ENCODE data around the gene TMEM181. TPM values are rescaled to one million over a fixed set of nuclear protein-coding genes. Genes with fewer than 3 reads are reported as not detected.
"Not testable (repeated sequence)": the region's sequence is repeated elsewhere in the genome, so short reads cannot be mapped to it uniquely, and the experiment has no call there.

Gene TMEM181
- total RNA-seq, 1 donor from 2014 or later = 27.3 TPM

DNA sequence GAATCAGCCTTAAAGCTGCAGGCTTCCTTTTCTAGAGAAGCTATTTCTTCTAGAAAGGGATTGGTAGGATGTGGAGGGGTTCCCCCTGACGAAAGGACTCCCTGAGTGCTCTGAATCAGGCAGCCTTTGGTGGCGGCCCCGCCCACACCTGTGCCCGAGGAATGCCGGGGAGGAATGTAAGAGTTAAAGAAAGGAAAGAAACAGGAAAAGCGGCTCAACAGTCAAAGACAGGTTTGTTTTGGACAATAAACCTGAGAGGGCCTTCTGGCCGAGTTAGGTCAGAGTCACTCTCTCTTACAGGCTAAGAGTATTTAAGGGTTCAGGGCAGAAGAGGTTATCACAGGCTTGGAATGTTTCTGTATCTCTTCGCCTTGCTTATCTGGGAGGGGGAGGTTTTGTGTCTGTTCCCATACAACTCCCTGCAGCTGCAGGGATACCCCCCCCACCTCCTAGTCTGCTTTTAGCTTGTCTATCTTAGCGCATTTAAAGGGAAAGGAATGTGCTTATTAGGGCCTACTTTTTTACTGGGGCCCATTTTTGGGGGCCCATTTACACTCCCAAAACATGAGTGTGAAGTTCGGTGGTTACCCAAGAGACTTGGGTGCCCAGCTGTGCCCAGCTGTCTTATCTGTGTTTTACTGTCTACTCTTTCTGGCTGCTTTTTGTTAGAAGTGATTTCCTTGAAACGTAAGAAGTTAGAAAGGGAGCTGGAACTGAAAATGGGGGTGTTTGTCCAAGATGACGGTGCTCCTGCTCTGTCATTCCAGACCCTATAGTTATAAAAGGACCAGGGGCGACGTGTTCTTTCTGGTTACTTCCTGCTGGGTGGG is 51.9 kb downstream of the TMEM181 start:
- H3K36me3 ChIP-seq = peaks cover 6% of the 10 kb centered on the region
- Mint-ChIP-seq H3K4me1 (no peaks in the 10 kb centered on the region), H3K4me3 (no peak overlapping the region), H3K36me3 (peaks cover 27% of the 10 kb centered on the region), H3K9me3 (peaks cover 16% of the 10 kb centered on the region), H3K27me3 (ENCODE audit: insufficient read depth, low read depth) (peaks cover 4% of the 10 kb centered on the region), H3K27ac (peak overlapping the region; percentile 2)
- H3K9ac ChIP-seq = no peak overlapping the region
- peaks cover 6% of the 10 kb centered on the region for H3F3A ChIP-seq (ENCODE audit: low read depth)
- no peaks in the 10 kb centered on the region for H4K20me1 ChIP-seq (ENCODE audit: low read depth)
- peak overlapping the region; percentile 21 for H3K27ac ChIP-seq
- H3K27me3 ChIP-seq = no peaks in the 10 kb centered on the region
- DNase-seq (ENCODE audit: low spot score) = peak; percentile 45
- TF ChIP-seq EZH2phosphoT487 (IDR thresholded peaks at IDR 0.05) (no peak), EZH2 (IDR thresholded peaks at IDR 0.05) (no peak)
- TF ChIP-seq, protein P1, sequence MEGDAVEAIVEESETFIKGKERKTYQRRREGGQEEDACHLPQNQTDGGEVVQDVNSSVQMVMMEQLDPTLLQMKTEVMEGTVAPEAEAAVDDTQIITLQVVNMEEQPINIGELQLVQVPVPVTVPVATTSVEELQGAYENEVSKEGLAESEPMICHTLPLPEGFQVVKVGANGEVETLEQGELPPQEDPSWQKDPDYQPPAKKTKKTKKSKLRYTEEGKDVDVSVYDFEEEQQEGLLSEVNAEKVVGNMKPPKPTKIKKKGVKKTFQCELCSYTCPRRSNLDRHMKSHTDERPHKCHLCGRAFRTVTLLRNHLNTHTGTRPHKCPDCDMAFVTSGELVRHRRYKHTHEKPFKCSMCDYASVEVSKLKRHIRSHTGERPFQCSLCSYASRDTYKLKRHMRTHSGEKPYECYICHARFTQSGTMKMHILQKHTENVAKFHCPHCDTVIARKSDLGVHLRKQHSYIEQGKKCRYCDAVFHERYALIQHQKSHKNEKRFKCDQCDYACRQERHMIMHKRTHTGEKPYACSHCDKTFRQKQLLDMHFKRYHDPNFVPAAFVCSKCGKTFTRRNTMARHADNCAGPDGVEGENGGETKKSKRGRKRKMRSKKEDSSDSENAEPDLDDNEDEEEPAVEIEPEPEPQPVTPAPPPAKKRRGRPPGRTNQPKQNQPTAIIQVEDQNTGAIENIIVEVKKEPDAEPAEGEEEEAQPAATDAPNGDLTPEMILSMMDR (IDR thresholded peaks at IDR 0.05) = no peak
- no peak overlapping the region for H2AFZ ChIP-seq (replicated peaks)
- H3K4me3 ChIP-seq = no peak overlapping the region
- H3K9me3 ChIP-seq (ENCODE audit: low read depth) = no peaks in the 10 kb centered on the region
- peaks cover 6% of the 10 kb centered on the region for H3K79me2 ChIP-seq (ENCODE audit: low read depth)
- peaks cover 14% of the 10 kb centered on the region for H3K4me1 ChIP-seq
- H3K4me2 ChIP-seq = peak overlapping the region; percentile 14

DNA sequence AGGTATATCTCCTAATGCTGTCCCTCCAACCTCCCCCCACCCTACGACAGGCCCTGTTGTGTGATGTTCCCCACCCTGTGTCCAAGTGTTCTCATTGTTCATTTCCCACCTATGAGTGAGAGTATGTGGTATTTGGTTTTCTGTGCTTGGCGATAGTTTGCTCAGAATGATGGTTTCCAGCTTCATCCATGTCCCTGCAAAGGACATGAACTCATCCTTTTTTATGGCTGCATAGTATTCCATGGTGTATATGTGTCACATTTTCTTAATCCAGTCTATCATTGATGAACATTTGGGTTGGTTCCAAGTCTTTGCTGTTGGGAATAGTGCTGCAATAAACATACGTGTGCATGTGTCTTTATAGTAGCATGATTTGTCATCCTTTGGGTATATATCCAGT is 54.7 kb downstream of the TMEM181 start:
- not testable (repeated sequence) for H3K27ac ChIP-seq; H3K9ac ChIP-seq; H3K4me3 ChIP-seq; H4K20me1 ChIP-seq (ENCODE audit: low read depth); H3K27me3 Mint-ChIP-seq (ENCODE audit: insufficient read depth, low read depth); H3K4me2 ChIP-seq; H3K9me3 ChIP-seq (ENCODE audit: low read depth); H3K79me2 ChIP-seq (ENCODE audit: low read depth); H2AFZ ChIP-seq (replicated peaks); DNase-seq (ENCODE audit: low spot score); H3F3A ChIP-seq (ENCODE audit: low read depth); H3K4me3 Mint-ChIP-seq; H3K27me3 ChIP-seq; H3K36me3 ChIP-seq; H3K4me1 Mint-ChIP-seq; H3K27ac Mint-ChIP-seq
- peaks cover 14% of the 10 kb centered on the region for H3K4me1 ChIP-seq
- H3K9me3 Mint-ChIP-seq = peaks cover 23% of the 10 kb centered on the region
- H3K36me3 Mint-ChIP-seq = peaks cover 48% of the 10 kb centered on the region

DNA sequence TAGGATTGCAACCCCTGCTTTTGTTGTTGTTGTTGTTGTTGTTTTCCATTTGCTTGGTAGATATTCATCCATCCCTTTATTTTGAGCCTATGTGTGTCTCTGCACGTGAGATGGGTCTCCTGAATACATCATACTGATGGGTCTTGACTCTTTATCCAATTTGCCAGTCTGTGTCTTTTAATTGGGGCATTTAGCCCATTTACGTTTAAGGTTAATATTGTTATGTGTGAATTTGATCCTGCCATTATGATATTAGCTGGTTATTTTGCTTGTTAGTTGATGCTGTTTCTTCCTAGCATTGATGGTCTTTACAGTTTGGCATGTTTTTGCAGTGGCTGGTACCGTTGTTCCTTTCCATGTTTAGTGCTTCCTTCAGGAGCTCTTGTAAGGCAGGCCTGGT is 58.4 kb downstream of the TMEM181 start:
- H3K27ac ChIP-seq; H3K27ac Mint-ChIP-seq; H3K4me3 ChIP-seq; H4K20me1 ChIP-seq (ENCODE audit: low read depth); H3K27me3 Mint-ChIP-seq (ENCODE audit: insufficient read depth, low read depth); H2AFZ ChIP-seq (replicated peaks); H3K36me3 ChIP-seq; H3F3A ChIP-seq (ENCODE audit: low read depth); H3K9me3 ChIP-seq (ENCODE audit: low read depth); H3K79me2 ChIP-seq (ENCODE audit: low read depth); H3K4me2 ChIP-seq; H3K27me3 ChIP-seq; DNase-seq (ENCODE audit: low spot score); H3K4me1 ChIP-seq; H3K4me1 Mint-ChIP-seq; H3K9ac ChIP-seq; H3K4me3 Mint-ChIP-seq: not testable (repeated sequence)
- Mint-ChIP-seq H3K36me3 (peaks cover 59% of the 10 kb centered on the region), H3K9me3 (peaks cover 23% of the 10 kb centered on the region)

DNA sequence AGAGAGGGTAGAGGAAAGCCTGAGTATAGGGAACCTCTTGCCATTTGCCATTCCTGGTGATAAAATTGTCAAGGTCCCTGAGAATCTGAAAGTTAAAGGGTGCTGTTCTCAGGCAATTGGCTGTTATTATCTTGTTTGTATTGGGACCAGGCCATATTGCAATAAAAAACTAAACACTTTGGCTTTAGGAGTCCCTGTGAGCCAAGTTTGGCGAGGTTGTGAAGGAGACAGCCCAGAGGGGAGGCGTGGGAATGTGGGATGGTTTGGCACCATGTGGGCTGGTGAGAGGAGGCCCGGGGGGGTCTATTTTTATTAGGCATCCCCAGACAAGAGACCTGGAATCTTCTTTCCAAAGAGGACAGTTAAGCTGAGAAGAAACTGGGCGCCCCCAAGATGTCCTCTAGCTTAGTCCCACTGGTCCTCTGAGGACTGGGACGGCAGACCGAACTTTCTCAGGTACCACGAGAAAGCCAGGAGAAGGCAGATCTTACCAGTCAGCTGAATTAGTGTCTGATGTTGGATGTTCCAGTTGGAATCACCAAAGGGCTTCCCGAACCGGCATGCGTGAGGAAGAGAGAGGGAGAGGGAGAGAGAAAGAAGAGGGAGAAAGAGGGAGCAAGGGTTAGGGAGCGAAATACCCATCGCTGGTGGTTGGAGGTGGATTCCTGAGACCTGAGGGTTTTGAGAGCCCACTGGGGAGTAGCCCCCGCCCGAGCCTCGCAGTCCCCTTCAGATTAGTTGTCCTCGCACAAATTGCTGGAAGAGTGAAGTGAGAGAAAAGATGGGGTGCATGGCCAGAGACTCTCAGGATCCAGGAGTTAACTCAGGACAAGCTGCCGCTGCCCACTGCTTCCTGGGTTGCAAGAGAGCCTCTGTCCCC is 60.3 kb downstream of the TMEM181 start:
- H3K9me3 ChIP-seq (ENCODE audit: low read depth) = no peaks in the 10 kb centered on the region
- no peaks in the 10 kb centered on the region for H4K20me1 ChIP-seq (ENCODE audit: low read depth)
- H3K27ac Mint-ChIP-seq = no peak overlapping the region

More for the DNA sequence above, 60.3 kb downstream of the TMEM181 start:
- H3K4me2 ChIP-seq = no peak overlapping the region
- no peaks in the 10 kb centered on the region for H3K4me1 ChIP-seq
- H3K79me2 ChIP-seq (ENCODE audit: low read depth) = no peaks in the 10 kb centered on the region
- Mint-ChIP-seq H3K9me3 (peaks cover 14% of the 10 kb centered on the region), H3K4me3 (no peak overlapping the region), H3K4me1 (no peaks in the 10 kb centered on the region), H3K36me3 (peaks cover 53% of the 10 kb centered on the region), H3K27me3 (ENCODE audit: insufficient read depth, low read depth) (peaks cover 6% of the 10 kb centered on the region)
- no peak for DNase-seq (ENCODE audit: low spot score)
- no peak overlapping the region for H3K9ac ChIP-seq
- H2AFZ ChIP-seq (replicated peaks) = no peak overlapping the region
- no peaks in the 10 kb centered on the region for H3K27me3 ChIP-seq
- TF ChIP-seq EZH2phosphoT487 (IDR thresholded peaks at IDR 0.05) = no peak
- no peak for TF ChIP-seq EZH2 (IDR thresholded peaks at IDR 0.05)
- TF ChIP-seq, protein P1 (IDR thresholded peaks at IDR 0.05) = no peak
- no peak overlapping the region for H3K27ac ChIP-seq
- no peak overlapping the region for H3K4me3 ChIP-seq
- no peaks in the 10 kb centered on the region for H3K36me3 ChIP-seq
- H3F3A ChIP-seq (ENCODE audit: low read depth) = no peaks in the 10 kb centered on the region
